HepG2 (cell line): ENCODE measurements around the gene FGF1. TPM values are rescaled to one million over a fixed set of nuclear protein-coding genes. Genes with fewer than 3 reads are reported as not detected.

ENCODE experiments used
- ATRX ChIP-seq: sonication (generic); formaldehyde crosslinking; IDR thresholded peaks from 2 replicates; pipeline ENCODE4 v1.4.0; 2020; ENCODE audit warnings: missing genetic modification reagents, borderline replicate concordance
- BCL6 ChIP-seq: IDR thresholded peaks from 2 replicates; pipeline ENCODE4 v1.6.1; 2016; ENCODE audit warnings: missing genetic modification reagents, missing compliant biosample characterization
- FOSL2 ChIP-seq: sonication (generic); formaldehyde crosslinking; IDR thresholded peaks from 2 replicates; pipeline ENCODE4 v1.4.0; 2020; ENCODE audit warnings: missing genetic modification reagents
- FOXA1 ChIP-seq, 2 experiments: fragments of 450-650 bp in 1 of 2; sonication (generic) in 1 of 2; formaldehyde crosslinking in 1 of 2; IDR thresholded peaks; 2 replicates each; pipeline versions ENCODE4 v1.4.0 to v1.6.1; 2016 to 2020; ENCODE audit warnings: missing genetic modification reagents in 1 of 2
- GZF1 ChIP-seq: sonication (generic); formaldehyde crosslinking; IDR thresholded peaks from 2 replicates; pipeline ENCODE4 v1.5.1; 2020; ENCODE audit warnings: mild to moderate bottlenecking, missing genetic modification reagents
- HHEX ChIP-seq: IDR thresholded peaks from 2 replicates; pipeline ENCODE4 v1.6.1; 2016; ENCODE audit warnings: control low read depth
- HMG20A ChIP-seq: IDR thresholded peaks from 2 replicates; pipeline ENCODE4 v1.6.1; 2016; ENCODE audit warnings: borderline replicate concordance
- HMG20B ChIP-seq: conservative IDR thresholded peaks from 2 replicates; pipeline ENCODE4 v1.6.1; 2016; ENCODE audit warnings: missing genetic modification reagents, missing compliant biosample characterization
- HNRNPLL ChIP-seq: fragments of 200-400 bp; formaldehyde crosslinking; IDR thresholded peaks from 2 replicates; pipeline ENCODE4 v1.6.1; 2017; ENCODE audit warnings: mild to moderate bottlenecking, low read depth, low read length; ENCODE audit not compliant: poor library complexity, severe bottlenecking
- JUN ChIP-seq: sonication (generic); formaldehyde crosslinking; IDR thresholded peaks from 2 replicates; pipeline ENCODE4 v1.4.0; 2020; ENCODE audit warnings: mild to moderate bottlenecking, missing genetic modification reagents
- KDM2A ChIP-seq: sonication (generic); formaldehyde crosslinking; IDR thresholded peaks from 2 replicates; pipeline ENCODE4 v1.4.0; 2020; ENCODE audit warnings: low read depth, missing genetic modification reagents, borderline replicate concordance
- MAFG ChIP-seq: sonication (generic); formaldehyde crosslinking; IDR thresholded peaks from 2 replicates; pipeline ENCODE4 v1.5.1; 2020; ENCODE audit warnings: mild to moderate bottlenecking, missing genetic modification reagents
- RXRB ChIP-seq: IDR thresholded peaks from 2 replicates; pipeline ENCODE4 v1.6.1; 2016; ENCODE audit warnings: borderline replicate concordance, missing genetic modification reagents, missing compliant biosample characterization
- TBX3 ChIP-seq: fragments of 450-650 bp; IDR thresholded peaks from 2 replicates; pipeline ENCODE4 v1.6.1; 2017; ENCODE audit warnings: antibody characterized with exemption, mild to moderate bottlenecking, inconsistent platforms, borderline replicate concordance
- WIZ ChIP-seq: sonication (generic); formaldehyde crosslinking; IDR thresholded peaks from 2 replicates; pipeline ENCODE4 v1.5.1; 2020; ENCODE audit warnings: mild to moderate bottlenecking, missing genetic modification reagents
- ZNF207 ChIP-seq: fragments of 450-650 bp; IDR thresholded peaks from 2 replicates; pipeline ENCODE4 v1.6.1; 2016; ENCODE audit warnings: antibody characterized with exemption, borderline replicate concordance
- polyA plus RNA-seq, 8 experiments: library from polyadenylated mRNA; depleted of rRNA in 3 of 8; stranded (reverse) in 7 of 8; unstranded in 1 of 8; fragments of >200 nt; fragmentation: Illumina TruSeq in 4 of 8; extraction: Trizol in 4 of 8; gene quantifications; 2 replicates each; pipeline versions ENCODE4 v1.2.1 to v1.2.3, GENCODE V29; 2011 to 2016; ENCODE audit warnings: low read depth in 4 of 8, missing spikeins in 1 of 8, mixed read lengths in 1 of 8; ENCODE audit not compliant: insufficient read depth in 1 of 8
- total RNA-seq, 5 experiments: library from RNA; depleted of rRNA; stranded (reverse); fragments of >200 nt; fragmentation: Illumina TruSeq; extraction: Trizol; gene quantifications; 2 replicates each; pipeline ENCODE4 v1.2.3, GENCODE V29; 2016; ENCODE audit warnings: low read depth in 1 of 5
- TF ChIP-seq, protein P1 (sequence below): sonication (generic); formaldehyde crosslinking; IDR thresholded peaks from 2 replicates; pipeline ENCODE4 v1.8.0; 2022; ENCODE audit warnings: low read depth, missing genetic modification reagents
- TF ChIP-seq, protein P2 (sequence below): sonication (generic); formaldehyde crosslinking; IDR thresholded peaks from 2 replicates; pipeline ENCODE4 v1.5.0; 2020; ENCODE audit warnings: missing genetic modification reagents, mild to moderate bottlenecking, borderline replicate concordance
- TF ChIP-seq, protein P3 (sequence below): sonication (generic); formaldehyde crosslinking; IDR thresholded peaks from 2 replicates; pipeline ENCODE4 v1.4.0; 2020; ENCODE audit warnings: mild to moderate bottlenecking, low read depth, missing genetic modification reagents
- TF ChIP-seq, protein P4 (sequence below): sonication (generic); formaldehyde crosslinking; conservative IDR thresholded peaks from 2 replicates; pipeline ENCODE4 v1.8.0; 2022; ENCODE audit warnings: missing genetic modification reagents
- TF ChIP-seq, protein P5 (sequence below): sonication (generic); formaldehyde crosslinking; IDR thresholded peaks from 2 replicates; pipeline ENCODE4 v1.8.1; 2023; ENCODE audit warnings: mild to moderate bottlenecking, missing genetic modification reagents, borderline replicate concordance
- TF ChIP-seq, protein P6 (sequence below): sonication (generic); formaldehyde crosslinking; IDR thresholded peaks from 2 replicates; pipeline ENCODE4 v1.4.0; 2020; ENCODE audit warnings: missing genetic modification reagents, borderline replicate concordance

The FGF1 gene
- total and polyA plus RNA-seq, 2 of the 13 experiments (the other 11 are each of a cell fraction or from before 2014, with no cell fraction given) = not detected

DNA sequence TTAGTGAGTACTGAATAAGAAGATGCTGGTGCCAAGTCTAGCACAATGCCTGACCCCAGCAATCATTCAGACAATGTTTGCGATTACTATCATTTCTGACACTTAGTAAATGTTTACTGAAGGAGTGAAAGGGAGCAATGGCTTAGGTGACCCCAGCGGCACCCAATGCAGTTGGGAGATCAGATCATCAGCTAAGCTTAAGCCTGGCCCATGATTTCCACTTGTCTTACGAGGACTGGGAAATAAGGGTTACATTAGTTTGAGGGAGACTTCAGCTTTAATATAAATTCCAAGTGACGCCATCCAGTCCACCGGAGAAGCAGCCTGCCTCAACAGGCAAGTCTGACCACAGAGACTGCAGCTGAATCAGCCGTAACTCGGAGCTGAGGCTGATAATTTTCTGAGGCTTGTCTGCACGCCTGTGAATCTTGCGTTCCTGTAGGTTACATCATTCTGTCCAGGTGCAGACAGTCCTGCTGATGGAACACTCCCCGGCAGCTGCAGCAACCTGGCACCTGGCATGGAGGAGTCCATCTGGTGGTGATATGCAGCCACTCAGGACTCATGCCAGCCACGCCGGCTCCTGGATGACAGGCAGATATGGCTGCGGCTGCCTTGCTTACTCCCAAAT lies 34.9 kb upstream of the FGF1 start (continued):
- TF ChIP-seq ATRX (CRISPR knock-in tag) = no peak
- TF ChIP-seq MAFG (CRISPR knock-in tag) = no peak
- TF ChIP-seq HMG20B (CRISPR knock-in tag) = no peak
- TF ChIP-seq, protein P1, sequence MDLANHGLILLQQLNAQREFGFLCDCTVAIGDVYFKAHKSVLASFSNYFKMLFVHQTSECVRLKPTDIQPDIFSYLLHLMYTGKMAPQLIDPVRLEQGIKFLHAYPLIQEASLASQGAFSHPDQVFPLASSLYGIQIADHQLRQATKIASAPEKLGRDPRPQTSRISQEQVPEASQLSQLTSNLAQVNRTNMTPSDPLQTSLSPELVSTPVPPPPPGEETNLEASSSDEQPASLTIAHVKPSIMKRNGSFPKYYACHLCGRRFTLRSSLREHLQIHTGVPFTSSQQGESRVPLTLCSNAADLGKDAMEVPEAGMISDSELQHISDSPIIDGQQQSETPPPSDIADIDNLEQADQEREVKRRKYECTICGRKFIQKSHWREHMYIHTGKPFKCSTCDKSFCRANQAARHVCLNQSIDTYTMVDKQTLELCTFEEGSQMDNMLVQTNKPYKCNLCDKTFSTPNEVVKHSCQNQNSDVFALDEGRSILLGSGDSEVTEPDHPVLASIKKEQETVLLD (CRISPR knock-in tag) = no peak
- peak; percentile 8; the same call in 1 of the 2 replicates for TF ChIP-seq RXRB
- TF ChIP-seq KDM2A (CRISPR knock-in tag) = no peak
- TF ChIP-seq, protein P2, sequence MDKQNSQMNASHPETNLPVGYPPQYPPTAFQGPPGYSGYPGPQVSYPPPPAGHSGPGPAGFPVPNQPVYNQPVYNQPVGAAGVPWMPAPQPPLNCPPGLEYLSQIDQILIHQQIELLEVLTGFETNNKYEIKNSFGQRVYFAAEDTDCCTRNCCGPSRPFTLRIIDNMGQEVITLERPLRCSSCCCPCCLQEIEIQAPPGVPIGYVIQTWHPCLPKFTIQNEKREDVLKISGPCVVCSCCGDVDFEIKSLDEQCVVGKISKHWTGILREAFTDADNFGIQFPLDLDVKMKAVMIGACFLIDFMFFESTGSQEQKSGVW (CRISPR knock-in tag) = no peak
- no peak for TF ChIP-seq JUN (CRISPR knock-in tag)
- peak; percentile 28; the same call in 1 of the 2 replicates for TF ChIP-seq HMG20A (CRISPR knock-in tag)
- TF ChIP-seq WIZ (CRISPR knock-in tag) = no peak
- TF ChIP-seq, protein P3, sequence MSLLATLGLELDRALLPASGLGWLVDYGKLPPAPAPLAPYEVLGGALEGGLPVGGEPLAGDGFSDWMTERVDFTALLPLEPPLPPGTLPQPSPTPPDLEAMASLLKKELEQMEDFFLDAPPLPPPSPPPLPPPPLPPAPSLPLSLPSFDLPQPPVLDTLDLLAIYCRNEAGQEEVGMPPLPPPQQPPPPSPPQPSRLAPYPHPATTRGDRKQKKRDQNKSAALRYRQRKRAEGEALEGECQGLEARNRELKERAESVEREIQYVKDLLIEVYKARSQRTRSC (CRISPR knock-in tag) = no peak
- TF ChIP-seq, protein P4, sequence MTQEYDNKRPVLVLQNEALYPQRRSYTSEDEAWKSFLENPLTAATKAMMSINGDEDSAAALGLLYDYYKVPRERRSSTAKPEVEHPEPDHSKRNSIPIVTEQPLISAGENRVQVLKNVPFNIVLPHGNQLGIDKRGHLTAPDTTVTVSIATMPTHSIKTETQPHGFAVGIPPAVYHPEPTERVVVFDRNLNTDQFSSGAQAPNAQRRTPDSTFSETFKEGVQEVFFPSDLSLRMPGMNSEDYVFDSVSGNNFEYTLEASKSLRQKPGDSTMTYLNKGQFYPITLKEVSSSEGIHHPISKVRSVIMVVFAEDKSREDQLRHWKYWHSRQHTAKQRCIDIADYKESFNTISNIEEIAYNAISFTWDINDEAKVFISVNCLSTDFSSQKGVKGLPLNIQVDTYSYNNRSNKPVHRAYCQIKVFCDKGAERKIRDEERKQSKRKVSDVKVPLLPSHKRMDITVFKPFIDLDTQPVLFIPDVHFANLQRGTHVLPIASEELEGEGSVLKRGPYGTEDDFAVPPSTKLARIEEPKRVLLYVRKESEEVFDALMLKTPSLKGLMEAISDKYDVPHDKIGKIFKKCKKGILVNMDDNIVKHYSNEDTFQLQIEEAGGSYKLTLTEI (CRISPR knock-in tag) = no peak
- TF ChIP-seq FOXA1 (IDR thresholded peaks at IDR 0.05) = no peak
- peak; percentile 53 for TF ChIP-seq FOXA1 (CRISPR knock-in tag; IDR thresholded peaks at IDR 0.05)
- TF ChIP-seq TBX3 = peak; percentile 49; the same call in 1 of the 2 replicates
- peak; percentile 57; the same call in 1 of the 2 replicates for TF ChIP-seq BCL6 (CRISPR knock-in tag)
- TF ChIP-seq, protein P5, sequence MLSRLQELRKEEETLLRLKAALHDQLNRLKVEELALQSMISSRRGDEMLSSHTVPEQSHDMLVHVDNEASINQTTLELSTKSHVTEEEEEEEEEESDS (CRISPR knock-in tag) = no peak
- no peak for TF ChIP-seq GZF1 (CRISPR knock-in tag)
- no peak for TF ChIP-seq HNRNPLL
- TF ChIP-seq, protein P6, sequence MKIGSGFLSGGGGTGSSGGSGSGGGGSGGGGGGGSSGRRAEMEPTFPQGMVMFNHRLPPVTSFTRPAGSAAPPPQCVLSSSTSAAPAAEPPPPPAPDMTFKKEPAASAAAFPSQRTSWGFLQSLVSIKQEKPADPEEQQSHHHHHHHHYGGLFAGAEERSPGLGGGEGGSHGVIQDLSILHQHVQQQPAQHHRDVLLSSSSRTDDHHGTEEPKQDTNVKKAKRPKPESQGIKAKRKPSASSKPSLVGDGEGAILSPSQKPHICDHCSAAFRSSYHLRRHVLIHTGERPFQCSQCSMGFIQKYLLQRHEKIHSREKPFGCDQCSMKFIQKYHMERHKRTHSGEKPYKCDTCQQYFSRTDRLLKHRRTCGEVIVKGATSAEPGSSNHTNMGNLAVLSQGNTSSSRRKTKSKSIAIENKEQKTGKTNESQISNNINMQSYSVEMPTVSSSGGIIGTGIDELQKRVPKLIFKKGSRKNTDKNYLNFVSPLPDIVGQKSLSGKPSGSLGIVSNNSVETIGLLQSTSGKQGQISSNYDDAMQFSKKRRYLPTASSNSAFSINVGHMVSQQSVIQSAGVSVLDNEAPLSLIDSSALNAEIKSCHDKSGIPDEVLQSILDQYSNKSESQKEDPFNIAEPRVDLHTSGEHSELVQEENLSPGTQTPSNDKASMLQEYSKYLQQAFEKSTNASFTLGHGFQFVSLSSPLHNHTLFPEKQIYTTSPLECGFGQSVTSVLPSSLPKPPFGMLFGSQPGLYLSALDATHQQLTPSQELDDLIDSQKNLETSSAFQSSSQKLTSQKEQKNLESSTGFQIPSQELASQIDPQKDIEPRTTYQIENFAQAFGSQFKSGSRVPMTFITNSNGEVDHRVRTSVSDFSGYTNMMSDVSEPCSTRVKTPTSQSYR (CRISPR knock-in tag) = no peak
- TF ChIP-seq HHEX (CRISPR knock-in tag) = peak; percentile 90
- TF ChIP-seq FOSL2 = 0 out of 2 replicates have a peak, but pooled peaks have one; percentile 51
- no peak for TF ChIP-seq ZNF207
